ENCODE results near the gene PSMF1. TPM values are rescaled to one million over a fixed set of nuclear protein-coding genes. Genes with fewer than 3 reads are reported as not detected.

The PSMF1 gene
- total RNA-seq, 1 donor from 2014 or later: 17.2 TPM

- no peaks in the 10 kb centered on the region for H3K9me3 ChIP-seq (ENCODE audit: control insufficient read depth in 3 of 3, low read length in 3 of 3)
- H3K27me3 ChIP-seq (ENCODE audit: control insufficient read depth in 3 of 3, insufficient read depth in 3 of 3, low read length in 3 of 3): peaks cover 0 to 4% (median 0%) of the 10 kb centered on the region in 3 donors
- H3K9ac ChIP-seq (ENCODE audit: low read depth in 1 of 3, low read length in 3 of 3): peak overlapping the region in 1 of 3 donors; percentile 38
- no peaks in the 10 kb centered on the region for H3K36me3 ChIP-seq (ENCODE audit: control insufficient read depth in 3 of 3, insufficient read depth in 3 of 3, low read length in 3 of 3)
- peak overlapping the region; percentile 19 for H3K27ac ChIP-seq (ENCODE audit: low read depth, low read length)
- peaks cover 0 to 5% (median 2%) of the 10 kb centered on the region in 3 donors for H3K4me1 ChIP-seq (ENCODE audit: control insufficient read depth in 3 of 3, insufficient read depth in 3 of 3, low read length in 3 of 3)
- H3K4me3 ChIP-seq (ENCODE audit: low read length in 3 of 3): no peak overlapping the region
Observed at GRCh38 chr20:1206366-1207148, 88.2 kb downstream of the PSMF1 start.

GRCh38 chr20:1207293-1207878 lies 89.0 kb downstream of the PSMF1 start:
- peak overlapping the region; percentile 19 for H3K27ac ChIP-seq (ENCODE audit: low read depth, low read length)

GRCh38 chr20:1209447-1210387 lies 91.3 kb downstream of the PSMF1 start:
- Histone ChIP-seq H3K27ac (ENCODE audit: low read depth, low read length) (no peak overlapping the region), H3K36me3 (ENCODE audit: control insufficient read depth in 3 of 3, insufficient read depth in 3 of 3, low read length in 3 of 3) (no peaks in the 10 kb centered on the region), H3K9ac (ENCODE audit: low read depth in 1 of 3, low read length in 3 of 3) (no peak overlapping the region), H3K4me3 (ENCODE audit: low read length in 3 of 3) (no peak overlapping the region), H3K27me3 (ENCODE audit: control insufficient read depth in 3 of 3, insufficient read depth in 3 of 3, low read length in 3 of 3) (peaks cover 0 to 6% (median 2%) of the 10 kb centered on the region in 3 donors), H3K9me3 (ENCODE audit: control insufficient read depth in 3 of 3, low read length in 3 of 3) (no peaks in the 10 kb centered on the region), H3K4me1 (ENCODE audit: control insufficient read depth in 3 of 3, insufficient read depth in 3 of 3, low read length in 3 of 3) (peaks cover 0 to 6% (median 2%) of the 10 kb centered on the region in 3 donors)

More at GRCh38 chr20:1207293-1207878, 89.0 kb downstream of the PSMF1 start:
- H3K27me3 ChIP-seq (ENCODE audit: control insufficient read depth in 3 of 3, insufficient read depth in 3 of 3, low read length in 3 of 3): peaks cover 0 to 6% (median 0%) of the 10 kb centered on the region in 3 donors
- no peaks in the 10 kb centered on the region for H3K9me3 ChIP-seq (ENCODE audit: control insufficient read depth in 3 of 3, low read length in 3 of 3)
- no peak overlapping the region for H3K9ac ChIP-seq (ENCODE audit: low read depth in 1 of 3, low read length in 3 of 3)
- peaks cover 0 to 5% (median 2%) of the 10 kb centered on the region in 3 donors for H3K4me1 ChIP-seq (ENCODE audit: control insufficient read depth in 3 of 3, insufficient read depth in 3 of 3, low read length in 3 of 3)
- no peaks in the 10 kb centered on the region for H3K36me3 ChIP-seq (ENCODE audit: control insufficient read depth in 3 of 3, insufficient read depth in 3 of 3, low read length in 3 of 3)
- H3K4me3 ChIP-seq (ENCODE audit: low read length in 3 of 3): no peak overlapping the region

- no peaks in the 10 kb centered on the region for H3K9me3 ChIP-seq (ENCODE audit: control insufficient read depth in 3 of 3, low read length in 3 of 3)
- H3K27ac ChIP-seq (ENCODE audit: low read depth, low read length): no peak overlapping the region
- H3K36me3 ChIP-seq (ENCODE audit: control insufficient read depth in 3 of 3, insufficient read depth in 3 of 3, low read length in 3 of 3): no peaks in the 10 kb centered on the region
- peaks cover 0 to 6% (median 2%) of the 10 kb centered on the region in 3 donors for H3K4me1 ChIP-seq (ENCODE audit: control insufficient read depth in 3 of 3, insufficient read depth in 3 of 3, low read length in 3 of 3)
- no peak overlapping the region for H3K4me3 ChIP-seq (ENCODE audit: low read length in 3 of 3)
- H3K9ac ChIP-seq (ENCODE audit: low read depth in 1 of 3, low read length in 3 of 3): no peak overlapping the region
- peaks cover 0 to 9% (median 5%) of the 10 kb centered on the region in 3 donors for H3K27me3 ChIP-seq (ENCODE audit: control insufficient read depth in 3 of 3, insufficient read depth in 3 of 3, low read length in 3 of 3)
Observed at GRCh38 chr20:1210501-1210900, 92.1 kb downstream of the PSMF1 start.

- peaks cover 0 to 6% (median 2%) of the 10 kb centered on the region in 3 donors for H3K4me1 ChIP-seq (ENCODE audit: control insufficient read depth in 3 of 3, insufficient read depth in 3 of 3, low read length in 3 of 3)
- no peaks in the 10 kb centered on the region for H3K36me3 ChIP-seq (ENCODE audit: control insufficient read depth in 3 of 3, insufficient read depth in 3 of 3, low read length in 3 of 3)
- H3K9me3 ChIP-seq (ENCODE audit: control insufficient read depth in 3 of 3, low read length in 3 of 3): no peaks in the 10 kb centered on the region
- H3K27me3 ChIP-seq (ENCODE audit: control insufficient read depth in 3 of 3, insufficient read depth in 3 of 3, low read length in 3 of 3): peaks cover 0 to 9% (median 5%) of the 10 kb centered on the region in 3 donors
- no peak overlapping the region for H3K9ac ChIP-seq (ENCODE audit: low read depth in 1 of 3, low read length in 3 of 3)
- H3K4me3 ChIP-seq (ENCODE audit: low read length in 3 of 3): no peak overlapping the region
- no peak overlapping the region for H3K27ac ChIP-seq (ENCODE audit: low read depth, low read length)
Observed at GRCh38 chr20:1212023-1212422, 93.6 kb downstream of the PSMF1 start.

GRCh38 chr20:1212607-1213396 lies 94.4 kb downstream of the PSMF1 start:
- Histone ChIP-seq H3K36me3 (ENCODE audit: control insufficient read depth in 3 of 3, insufficient read depth in 3 of 3, low read length in 3 of 3) (no peaks in the 10 kb centered on the region), H3K27ac (ENCODE audit: low read depth, low read length) (no peak overlapping the region), H3K4me1 (ENCODE audit: control insufficient read depth in 3 of 3, insufficient read depth in 3 of 3, low read length in 3 of 3) (peaks cover 0 to 6% (median 2%) of the 10 kb centered on the region in 3 donors), H3K9me3 (ENCODE audit: control insufficient read depth in 3 of 3, low read length in 3 of 3) (no peaks in the 10 kb centered on the region), H3K9ac (ENCODE audit: low read depth in 1 of 3, low read length in 3 of 3) (no peak overlapping the region), H3K4me3 (ENCODE audit: low read length in 3 of 3) (peak overlapping the region in 1 of 3 donors; percentile 6), H3K27me3 (ENCODE audit: control insufficient read depth in 3 of 3, insufficient read depth in 3 of 3, low read length in 3 of 3) (peaks cover 0 to 9% (median 5%) of the 10 kb centered on the region in 3 donors)

- Histone ChIP-seq H3K27ac (ENCODE audit: low read depth, low read length) (no peak overlapping the region), H3K9ac (ENCODE audit: low read depth in 1 of 3, low read length in 3 of 3) (no peak overlapping the region), H3K4me1 (ENCODE audit: control insufficient read depth in 3 of 3, insufficient read depth in 3 of 3, low read length in 3 of 3) (peaks cover 0 to 6% (median 2%) of the 10 kb centered on the region in 3 donors), H3K4me3 (ENCODE audit: low read length in 3 of 3) (no peak overlapping the region), H3K36me3 (ENCODE audit: control insufficient read depth in 3 of 3, insufficient read depth in 3 of 3, low read length in 3 of 3) (no peaks in the 10 kb centered on the region), H3K9me3 (ENCODE audit: control insufficient read depth in 3 of 3, low read length in 3 of 3) (no peaks in the 10 kb centered on the region), H3K27me3 (ENCODE audit: control insufficient read depth in 3 of 3, insufficient read depth in 3 of 3, low read length in 3 of 3) (peaks cover 0 to 9% (median 5%) of the 10 kb centered on the region in 3 donors)
Observed at GRCh38 chr20:1214838-1215261, 96.4 kb downstream of the PSMF1 start.

- Histone ChIP-seq H3K9ac (ENCODE audit: low read depth in 1 of 3, low read length in 3 of 3) (no peak overlapping the region), H3K9me3 (ENCODE audit: control insufficient read depth in 3 of 3, low read length in 3 of 3) (no peaks in the 10 kb centered on the region), H3K27me3 (ENCODE audit: control insufficient read depth in 3 of 3, insufficient read depth in 3 of 3, low read length in 3 of 3) (peaks cover 0 to 9% (median 5%) of the 10 kb centered on the region in 3 donors), H3K27ac (ENCODE audit: low read depth, low read length) (no peak overlapping the region), H3K36me3 (ENCODE audit: control insufficient read depth in 3 of 3, insufficient read depth in 3 of 3, low read length in 3 of 3) (no peaks in the 10 kb centered on the region), H3K4me3 (ENCODE audit: low read length in 3 of 3) (no peak overlapping the region), H3K4me1 (ENCODE audit: control insufficient read depth in 3 of 3, insufficient read depth in 3 of 3, low read length in 3 of 3) (peaks cover 0 to 6% (median 2%) of the 10 kb centered on the region in 3 donors)
Observed at GRCh38 chr20:1215386-1216170, 97.2 kb downstream of the PSMF1 start.

All from skeletal muscle tissue (tissue), 4 donors.